ENCODE data around the gene GDF2.

DNA sequence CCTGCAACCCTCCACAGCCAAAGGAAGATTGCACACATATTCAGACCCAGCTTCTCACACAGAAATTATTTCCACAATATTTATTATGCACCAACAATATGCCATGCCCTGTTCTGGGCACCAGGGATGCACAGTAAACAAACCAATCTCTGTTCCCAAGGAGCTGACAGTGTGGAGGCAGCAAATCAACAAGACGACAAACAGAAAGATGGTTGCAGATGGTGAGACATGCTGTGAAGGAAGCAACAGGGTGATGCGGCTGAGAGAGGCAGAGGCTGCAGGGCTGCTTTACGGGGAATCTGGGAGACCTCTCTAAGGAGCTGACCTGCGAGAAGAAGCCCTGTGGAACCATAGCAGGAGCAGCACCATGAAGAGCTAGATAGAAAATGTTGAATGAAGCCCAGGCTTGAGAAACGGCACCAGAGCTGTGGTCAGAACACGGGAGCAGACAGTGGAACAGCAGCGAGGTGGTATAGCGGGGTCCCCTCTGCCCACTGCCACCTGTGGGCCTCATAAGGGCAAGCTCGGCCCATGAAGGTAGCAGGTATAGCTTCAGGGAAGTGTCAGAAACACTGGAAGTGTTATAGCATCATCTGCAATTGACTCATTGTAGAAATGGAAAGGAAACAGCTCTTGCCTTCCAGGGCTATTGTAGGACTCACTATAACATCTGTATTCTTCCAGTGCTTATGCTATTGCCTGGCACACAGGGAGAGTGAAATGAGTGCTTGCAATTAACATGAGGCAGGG, 43.4 kb downstream of the GDF2 start:
- TF ChIP-seq, protein P1, sequence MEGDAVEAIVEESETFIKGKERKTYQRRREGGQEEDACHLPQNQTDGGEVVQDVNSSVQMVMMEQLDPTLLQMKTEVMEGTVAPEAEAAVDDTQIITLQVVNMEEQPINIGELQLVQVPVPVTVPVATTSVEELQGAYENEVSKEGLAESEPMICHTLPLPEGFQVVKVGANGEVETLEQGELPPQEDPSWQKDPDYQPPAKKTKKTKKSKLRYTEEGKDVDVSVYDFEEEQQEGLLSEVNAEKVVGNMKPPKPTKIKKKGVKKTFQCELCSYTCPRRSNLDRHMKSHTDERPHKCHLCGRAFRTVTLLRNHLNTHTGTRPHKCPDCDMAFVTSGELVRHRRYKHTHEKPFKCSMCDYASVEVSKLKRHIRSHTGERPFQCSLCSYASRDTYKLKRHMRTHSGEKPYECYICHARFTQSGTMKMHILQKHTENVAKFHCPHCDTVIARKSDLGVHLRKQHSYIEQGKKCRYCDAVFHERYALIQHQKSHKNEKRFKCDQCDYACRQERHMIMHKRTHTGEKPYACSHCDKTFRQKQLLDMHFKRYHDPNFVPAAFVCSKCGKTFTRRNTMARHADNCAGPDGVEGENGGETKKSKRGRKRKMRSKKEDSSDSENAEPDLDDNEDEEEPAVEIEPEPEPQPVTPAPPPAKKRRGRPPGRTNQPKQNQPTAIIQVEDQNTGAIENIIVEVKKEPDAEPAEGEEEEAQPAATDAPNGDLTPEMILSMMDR (IDR thresholded peaks at IDR 0.05) = no peak
- no peak for TF ChIP-seq POLR2A (IDR thresholded peaks at IDR 0.05)

All from esophagus squamous epithelium (tissue), 4 donors.